Measurements from ENCODE around the gene ITGA3. TPM values are rescaled to one million over a fixed set of nuclear protein-coding genes. Genes with fewer than 3 reads are reported as not detected.
"Not testable (repeated sequence)": the region's sequence is repeated elsewhere in the genome, so short reads cannot be mapped to it uniquely, and the experiment has no call there.

ITGA3 gene
- total RNA-seq, 1 donor from 2014 or later, result 222 TPM

- Histone ChIP-seq H3K27me3 (no peaks in the 10 kb centered on the region), H3K27ac (peak overlapping the region; percentile 95 to 97), H3K9me3 (no peaks in the 10 kb centered on the region), H3K4me1 (peaks cover 53 to 62% of the 10 kb centered on the region in 2 donors), H3K36me3 (no peaks in the 10 kb centered on the region), H3K4me3 (peak overlapping the region; percentile 73 to 83)
- no peak for TF ChIP-seq CTCF (IDR thresholded peaks at IDR 0.05)
- intact Hi-C loops (cut with DNase I), result no loop called here
- DNase-seq (ENCODE audit: low spot score in 2 of 2), result no peak
Observed at GRCh38 chr17:50058296-50058953, 2.5 kb downstream of the ITGA3 start.

- DNase-seq (ENCODE audit: low spot score in 2 of 2), result no peak
- Histone ChIP-seq H3K36me3 (no peaks in the 10 kb centered on the region), H3K9me3 (no peaks in the 10 kb centered on the region), H3K27ac (peak overlapping the region; percentile 95 to 97), H3K4me1 (peaks cover 61 to 70% of the 10 kb centered on the region in 2 donors), H3K27me3 (no peaks in the 10 kb centered on the region), H3K4me3 (peak overlapping the region; percentile 73 to 83)
- intact Hi-C loops (cut with DNase I), result no loop called here
- TF ChIP-seq CTCF (IDR thresholded peaks at IDR 0.05), result no peak
Observed at GRCh38 chr17:50059256-50059655, 3.3 kb downstream of the ITGA3 start.

- peak; percentile 63 to 94 for DNase-seq (ENCODE audit: low spot score in 2 of 2)
- Histone ChIP-seq H3K9me3 (no peaks in the 10 kb centered on the region), H3K4me3 (peak overlapping the region; percentile 73 to 83), H3K36me3 (no peaks in the 10 kb centered on the region), H3K4me1 (peaks cover 62 to 69% of the 10 kb centered on the region in 2 donors), H3K27me3 (no peaks in the 10 kb centered on the region), H3K27ac (peak overlapping the region; percentile 95 to 97)
- no peak for TF ChIP-seq CTCF (IDR thresholded peaks at IDR 0.05)
- intact Hi-C loops (cut with DNase I), result no loop called here
Observed at GRCh38 chr17:50059759-50060273, 3.9 kb downstream of the ITGA3 start.

GRCh38 chr17:50060951-50061712 is 5.2 kb downstream of the ITGA3 start:
- no peak for TF ChIP-seq CTCF (IDR thresholded peaks at IDR 0.05)
- intact Hi-C loops (cut with DNase I), result no loop called here
- peak overlapping the region; percentile 37 to 83 for H3K4me3 ChIP-seq
- peaks cover 60 to 81% of the 10 kb centered on the region in 2 donors for H3K4me1 ChIP-seq
- no peaks in the 10 kb centered on the region for H3K27me3 ChIP-seq
- peaks cover 0 to 6% of the 10 kb centered on the region in 2 donors for H3K36me3 ChIP-seq
- DNase-seq (ENCODE audit: low spot score in 2 of 2), result peak; percentile 82 to 97
- H3K27ac ChIP-seq, result peak overlapping the region; percentile 95 to 97
- H3K9me3 ChIP-seq, result no peaks in the 10 kb centered on the region

GRCh38 chr17:50061713-50062045 is 5.8 kb downstream of the ITGA3 start:
- H3K4me1 ChIP-seq, result peaks cover 60 to 86% of the 10 kb centered on the region in 2 donors
- DNase-seq (ENCODE audit: low spot score in 2 of 2); H3K27me3 ChIP-seq; H3K9me3 ChIP-seq; H3K36me3 ChIP-seq; intact Hi-C loops (cut with DNase I): not testable (repeated sequence)
- H3K27ac ChIP-seq, result peak overlapping the region; percentile 95 to 97
- H3K4me3 ChIP-seq, result peak overlapping the region; percentile 13 to 29
